ENCODE data around the gene EPHA7. TPM values are rescaled to one million over a fixed set of nuclear protein-coding genes. Genes with fewer than 3 reads are reported as not detected.

EPHA7 gene
- polyA plus RNA-seq, 1 donor (not counting 4 experiments of a cell fraction or from before 2014, with no cell fraction given): not detected

DNA sequence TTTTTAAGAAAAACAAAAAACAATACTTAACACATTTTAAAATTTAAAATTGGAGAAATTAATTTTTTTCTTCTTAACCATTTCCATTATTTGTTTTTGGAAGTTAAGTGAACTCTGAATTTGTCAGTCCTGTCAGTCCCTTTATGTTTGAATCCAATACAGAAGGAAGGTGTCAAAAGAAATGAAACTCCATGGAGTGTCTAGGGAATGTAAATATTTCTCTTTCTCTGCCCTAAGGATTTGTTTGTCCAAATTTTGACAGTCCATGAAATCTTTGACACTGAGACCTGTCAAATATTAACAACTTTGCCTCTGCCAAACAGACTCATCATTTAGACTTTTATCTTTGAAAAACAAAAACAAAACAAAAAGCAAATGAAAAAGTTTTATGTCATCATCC is 166.4 kb downstream of the EPHA7 start:
- FAIRE-seq (no peak), DNase-seq (ENCODE audit: low read depth, low spot score) (no peak)
- Histone ChIP-seq H3K4me1 (ENCODE audit: control insufficient read depth, extremely low read depth, insufficient read depth, low read length) (no peaks in the 10 kb centered on the region), H3K79me2 (ENCODE audit: control insufficient read depth, insufficient read depth, low read length) (no peaks in the 10 kb centered on the region), H2AFZ (ENCODE audit: control insufficient read depth, low read length) (no peak overlapping the region), H3K9ac (ENCODE audit: control insufficient read depth, extremely low read depth, insufficient read depth, low read length) (no peak overlapping the region), H3K36me3 (ENCODE audit: control insufficient read depth in 2 of 2, extremely low read depth in 1 of 2, insufficient read depth in 2 of 2, low read length in 2 of 2) (no peaks in the 10 kb centered on the region), H3K27me3 (ENCODE audit: control insufficient read depth, extremely low read depth, insufficient read depth, low read length) (no peaks in the 10 kb centered on the region), H3K4me2 (ENCODE audit: control insufficient read depth, extremely low read depth, insufficient read depth, low read depth, low read length) (no peak overlapping the region), H3K4me3 (ENCODE audit: control insufficient read depth in 2 of 3, extremely low read depth in 1 of 3, insufficient read depth in 2 of 3, low read depth in 1 of 3, low read length in 3 of 3) (no peak overlapping the region), H4K20me1 (ENCODE audit: control insufficient read depth, extremely low read depth, insufficient read depth, low read length) (no peaks in the 10 kb centered on the region), H3K27ac (ENCODE audit: control insufficient read depth, insufficient read depth, low read length) (no peak overlapping the region), H3K9me1 (ENCODE audit: control insufficient read depth, extremely low read depth, insufficient read depth, low read length) (no peaks in the 10 kb centered on the region), H3K9me3 (ENCODE audit: control insufficient read depth, low read depth, low read length) (no peaks in the 10 kb centered on the region)
- dilution Hi-C loops (cut with MboI; ENCODE audit: extremely low pct_ligation_motif_present, low sequenced_read_pairs): no loop called here
- no peak for TF ChIP-seq EZH2 (IDR thresholded peaks at IDR 0.05; ENCODE audit: low read length)
- TF ChIP-seq, protein P1, sequence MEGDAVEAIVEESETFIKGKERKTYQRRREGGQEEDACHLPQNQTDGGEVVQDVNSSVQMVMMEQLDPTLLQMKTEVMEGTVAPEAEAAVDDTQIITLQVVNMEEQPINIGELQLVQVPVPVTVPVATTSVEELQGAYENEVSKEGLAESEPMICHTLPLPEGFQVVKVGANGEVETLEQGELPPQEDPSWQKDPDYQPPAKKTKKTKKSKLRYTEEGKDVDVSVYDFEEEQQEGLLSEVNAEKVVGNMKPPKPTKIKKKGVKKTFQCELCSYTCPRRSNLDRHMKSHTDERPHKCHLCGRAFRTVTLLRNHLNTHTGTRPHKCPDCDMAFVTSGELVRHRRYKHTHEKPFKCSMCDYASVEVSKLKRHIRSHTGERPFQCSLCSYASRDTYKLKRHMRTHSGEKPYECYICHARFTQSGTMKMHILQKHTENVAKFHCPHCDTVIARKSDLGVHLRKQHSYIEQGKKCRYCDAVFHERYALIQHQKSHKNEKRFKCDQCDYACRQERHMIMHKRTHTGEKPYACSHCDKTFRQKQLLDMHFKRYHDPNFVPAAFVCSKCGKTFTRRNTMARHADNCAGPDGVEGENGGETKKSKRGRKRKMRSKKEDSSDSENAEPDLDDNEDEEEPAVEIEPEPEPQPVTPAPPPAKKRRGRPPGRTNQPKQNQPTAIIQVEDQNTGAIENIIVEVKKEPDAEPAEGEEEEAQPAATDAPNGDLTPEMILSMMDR (optimal IDR thresholded peaks at IDR 0.05 in 1 of 3, IDR thresholded peaks at IDR 0.05 in 1 of 3, conservative IDR thresholded peaks at IDR 0.05 in 1 of 3; ENCODE audit: extremely low read depth in 1 of 3, insufficient read depth in 2 of 3, low read length in 3 of 3): no peak

DNA sequence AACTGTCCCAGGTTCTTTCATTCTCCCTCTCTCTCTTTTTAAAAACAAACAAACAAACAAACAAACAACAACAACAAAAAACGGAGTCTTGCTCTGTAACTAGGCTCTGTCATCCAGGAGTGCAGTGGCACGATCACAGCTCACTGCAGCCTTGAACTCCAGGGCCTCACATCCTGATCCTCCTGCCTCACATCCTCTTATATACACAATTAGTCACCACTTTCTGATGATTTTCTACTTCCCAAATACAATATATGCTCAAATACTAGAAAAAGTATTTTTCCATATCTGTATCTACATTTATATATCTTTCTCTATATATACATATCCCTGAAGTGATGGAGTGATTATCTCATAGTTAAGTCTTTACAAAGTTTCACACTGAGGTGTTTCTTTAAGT is 170.7 kb downstream of the EPHA7 start:
- Histone ChIP-seq H3K4me2 (ENCODE audit: control insufficient read depth, extremely low read depth, insufficient read depth, low read depth, low read length) (no peak overlapping the region), H3K4me1 (ENCODE audit: control insufficient read depth, extremely low read depth, insufficient read depth, low read length) (no peaks in the 10 kb centered on the region), H3K36me3 (ENCODE audit: control insufficient read depth in 2 of 2, extremely low read depth in 1 of 2, insufficient read depth in 2 of 2, low read length in 2 of 2) (no peaks in the 10 kb centered on the region), H2AFZ (ENCODE audit: control insufficient read depth, low read length) (no peak overlapping the region), H3K79me2 (ENCODE audit: control insufficient read depth, insufficient read depth, low read length) (no peaks in the 10 kb centered on the region), H3K27ac (ENCODE audit: control insufficient read depth, insufficient read depth, low read length) (no peak overlapping the region), H3K9me3 (ENCODE audit: control insufficient read depth, low read depth, low read length) (no peaks in the 10 kb centered on the region), H3K9ac (ENCODE audit: control insufficient read depth, extremely low read depth, insufficient read depth, low read length) (no peak overlapping the region), H4K20me1 (ENCODE audit: control insufficient read depth, extremely low read depth, insufficient read depth, low read length) (no peaks in the 10 kb centered on the region), H3K9me1 (ENCODE audit: control insufficient read depth, extremely low read depth, insufficient read depth, low read length) (no peaks in the 10 kb centered on the region), H3K27me3 (ENCODE audit: control insufficient read depth, extremely low read depth, insufficient read depth, low read length) (no peaks in the 10 kb centered on the region), H3K4me3 (ENCODE audit: control insufficient read depth in 2 of 3, extremely low read depth in 1 of 3, insufficient read depth in 2 of 3, low read depth in 1 of 3, low read length in 3 of 3) (no peak overlapping the region)
- DNase-seq (ENCODE audit: low read depth, low spot score): no peak
- dilution Hi-C loops (cut with MboI; ENCODE audit: extremely low pct_ligation_motif_present, low sequenced_read_pairs): no loop called here
- FAIRE-seq: no peak
- no peak for TF ChIP-seq EZH2 (IDR thresholded peaks at IDR 0.05; ENCODE audit: low read length)
- TF ChIP-seq, protein P1 (optimal IDR thresholded peaks at IDR 0.05 in 1 of 3, IDR thresholded peaks at IDR 0.05 in 1 of 3, conservative IDR thresholded peaks at IDR 0.05 in 1 of 3; ENCODE audit: extremely low read depth in 1 of 3, insufficient read depth in 2 of 3, low read length in 3 of 3): no peak

All from keratinocyte (primary cell).